Osteocyte (in vitro differentiated cells): ENCODE results near the gene GPR162. TPM values are rescaled to one million over a fixed set of nuclear protein-coding genes. Genes with fewer than 3 reads are reported as not detected.

Experiments used
- DNase-seq: peaks from one replicate; pipeline ENCODE4 v3.0.0; 2021; ENCODE audit warnings: mixed read lengths; ENCODE audit not compliant: unreplicated experiment; ENCODE audit errors: extremely low spot score
- H3K27ac Mint-ChIP-seq: one replicate; pipeline ENCODE4 v1.8.0; 2021; ENCODE audit warnings: mild to moderate bottlenecking, mixed read lengths; ENCODE audit not compliant: unreplicated experiment
- H3K27me3 Mint-ChIP-seq: one replicate; pipeline ENCODE4 v1.8.0; 2021; ENCODE audit warnings: mixed read lengths; ENCODE audit not compliant: unreplicated experiment
- H3K36me3 Mint-ChIP-seq: one replicate; pipeline ENCODE4 v1.8.0; 2021; ENCODE audit warnings: mixed read lengths; ENCODE audit not compliant: unreplicated experiment
- H3K4me1 Mint-ChIP-seq: one replicate; pipeline ENCODE4 v1.8.0; 2021; ENCODE audit warnings: mixed read lengths; ENCODE audit not compliant: unreplicated experiment
- H3K4me3 Mint-ChIP-seq: one replicate; pipeline ENCODE4 v1.8.0; 2021; ENCODE audit warnings: mild to moderate bottlenecking, moderate library complexity, mixed read lengths; ENCODE audit not compliant: unreplicated experiment
- H3K9me3 Mint-ChIP-seq: one replicate; pipeline ENCODE4 v1.8.0; 2021; ENCODE audit warnings: mixed read lengths; ENCODE audit not compliant: unreplicated experiment
- total RNA-seq: library from RNA; stranded (reverse); gene quantifications from 2 replicates; pipeline ENCODE4 v1.2.1, GENCODE V29; 2021
- TF ChIP-seq, protein P1 (sequence below): fragments of 200-600 bp; sonication (generic); IDR thresholded peaks from 2 replicates; pipeline ENCODE4 v1.5.0; 2021; ENCODE audit warnings: antibody characterized with exemption, mild to moderate bottlenecking, moderate library complexity

The GPR162 gene
- total RNA-seq, 1 donor from 2014 or later = 11.5 TPM

GRCh38 chr12:6854036-6854435, 32.4 kb downstream of the GPR162 start:
- Mint-ChIP-seq H3K36me3 (peaks cover 20% of the 10 kb centered on the region), H3K4me3 (peak overlapping the region; percentile 97), H3K27ac (peak overlapping the region; percentile 99), H3K4me1 (peaks cover 34% of the 10 kb centered on the region), H3K9me3 (no peaks in the 10 kb centered on the region), H3K27me3 (no peaks in the 10 kb centered on the region)
- no peak for DNase-seq
- TF ChIP-seq, protein P1, sequence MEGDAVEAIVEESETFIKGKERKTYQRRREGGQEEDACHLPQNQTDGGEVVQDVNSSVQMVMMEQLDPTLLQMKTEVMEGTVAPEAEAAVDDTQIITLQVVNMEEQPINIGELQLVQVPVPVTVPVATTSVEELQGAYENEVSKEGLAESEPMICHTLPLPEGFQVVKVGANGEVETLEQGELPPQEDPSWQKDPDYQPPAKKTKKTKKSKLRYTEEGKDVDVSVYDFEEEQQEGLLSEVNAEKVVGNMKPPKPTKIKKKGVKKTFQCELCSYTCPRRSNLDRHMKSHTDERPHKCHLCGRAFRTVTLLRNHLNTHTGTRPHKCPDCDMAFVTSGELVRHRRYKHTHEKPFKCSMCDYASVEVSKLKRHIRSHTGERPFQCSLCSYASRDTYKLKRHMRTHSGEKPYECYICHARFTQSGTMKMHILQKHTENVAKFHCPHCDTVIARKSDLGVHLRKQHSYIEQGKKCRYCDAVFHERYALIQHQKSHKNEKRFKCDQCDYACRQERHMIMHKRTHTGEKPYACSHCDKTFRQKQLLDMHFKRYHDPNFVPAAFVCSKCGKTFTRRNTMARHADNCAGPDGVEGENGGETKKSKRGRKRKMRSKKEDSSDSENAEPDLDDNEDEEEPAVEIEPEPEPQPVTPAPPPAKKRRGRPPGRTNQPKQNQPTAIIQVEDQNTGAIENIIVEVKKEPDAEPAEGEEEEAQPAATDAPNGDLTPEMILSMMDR = no peak

- no peak for DNase-seq
- H3K4me1 Mint-ChIP-seq = peaks cover 26% of the 10 kb centered on the region
- TF ChIP-seq, protein P1 = no peak
- no peak overlapping the region for H3K27ac Mint-ChIP-seq
- H3K4me3 Mint-ChIP-seq = no peak overlapping the region
- H3K9me3 Mint-ChIP-seq = no peaks in the 10 kb centered on the region
- no peaks in the 10 kb centered on the region for H3K27me3 Mint-ChIP-seq
- peaks cover 24% of the 10 kb centered on the region for H3K36me3 Mint-ChIP-seq
Observed at GRCh38 chr12:6855322-6855721, 33.7 kb downstream of the GPR162 start.

DNA sequence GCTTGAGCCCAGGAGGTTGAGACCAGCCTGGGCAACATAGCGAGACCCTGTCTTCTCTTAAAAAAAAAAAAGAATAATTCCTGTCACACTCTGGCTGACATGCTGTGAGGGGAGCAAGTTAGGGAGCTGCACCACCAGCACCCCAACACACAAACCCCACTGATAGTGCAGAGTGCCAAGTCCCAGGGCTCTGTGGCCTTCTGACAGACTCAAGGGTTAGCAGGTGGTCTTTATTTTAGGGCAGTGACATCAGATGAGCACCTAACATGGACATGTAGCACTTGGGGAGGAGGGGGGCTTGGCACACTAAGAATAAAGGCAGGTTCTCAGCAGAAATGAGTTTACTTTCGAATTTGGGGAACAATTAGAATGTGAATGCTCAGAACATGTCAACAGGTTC, 37.2 kb downstream of the GPR162 start:
- Mint-ChIP-seq H3K4me1 (peaks cover 7% of the 10 kb centered on the region), H3K9me3 (no peaks in the 10 kb centered on the region), H3K27ac (no peak overlapping the region), H3K27me3 (no peaks in the 10 kb centered on the region), H3K36me3 (peaks cover 43% of the 10 kb centered on the region), H3K4me3 (no peak overlapping the region)
- no peak for DNase-seq
- TF ChIP-seq, protein P1 = no peak

DNA sequence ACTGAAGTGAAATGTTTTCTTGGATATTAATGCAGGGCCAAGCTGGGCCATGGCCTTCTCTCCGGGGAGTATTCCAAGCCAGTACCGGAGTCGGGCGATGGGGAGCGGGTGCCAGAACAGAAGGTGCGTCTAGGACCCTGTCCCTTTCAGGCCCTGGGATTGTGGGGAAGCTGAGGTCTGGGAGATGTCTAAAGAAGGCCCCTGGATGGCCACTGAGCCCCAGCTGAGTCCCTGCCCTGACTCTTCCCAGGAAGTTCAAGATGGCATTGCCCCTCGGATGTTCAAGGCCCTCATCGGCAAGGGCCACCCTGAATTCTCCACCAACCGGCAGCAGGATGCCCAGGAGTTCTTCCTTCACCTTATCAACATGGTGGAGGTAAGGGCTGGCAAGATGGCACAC, 38.5 kb downstream of the GPR162 start:
- Mint-ChIP-seq H3K4me1 (no peaks in the 10 kb centered on the region), H3K4me3 (no peak overlapping the region), H3K27me3 (no peaks in the 10 kb centered on the region), H3K9me3 (no peaks in the 10 kb centered on the region), H3K36me3 (peaks cover 50% of the 10 kb centered on the region), H3K27ac (no peak overlapping the region)
- TF ChIP-seq, protein P1 = no peak
- DNase-seq = no peak

- Mint-ChIP-seq H3K27me3 (no peaks in the 10 kb centered on the region), H3K4me3 (no peak overlapping the region), H3K4me1 (no peaks in the 10 kb centered on the region), H3K27ac (no peak overlapping the region), H3K9me3 (no peaks in the 10 kb centered on the region), H3K36me3 (peaks cover 46% of the 10 kb centered on the region)
- DNase-seq = no peak
- TF ChIP-seq, protein P1 = no peak
Observed at GRCh38 chr12:6860942-6861341, 39.3 kb downstream of the GPR162 start.
